Peyer's patch (tissue), 4 donors: ENCODE results near the gene HABP4. TPM values are rescaled to one million over a fixed set of nuclear protein-coding genes. Genes with fewer than 3 reads are reported as not detected.

Experiments used
- DNase-seq, 3 donors: peaks; one replicate each; pipeline ENCODE4 v3.0.0-alpha.2; 2017 to 2019
- H3K27ac ChIP-seq, 4 donors: fragments of 200-600 bp; sonication (generic); one replicate each; pipeline ENCODE4 v1.5.1; 2016 to 2019
- H3K27me3 ChIP-seq, 2 donors: fragments of 200-600 bp; sonication (generic); one replicate each; pipeline ENCODE4 v1.5.1; 2019
- H3K36me3 ChIP-seq, 3 donors: fragments of 200-600 bp; sonication (generic); one replicate each; pipeline ENCODE4 v1.5.1; 2016 to 2019
- H3K4me1 ChIP-seq, 4 donors: fragments of 200-600 bp; sonication (generic); one replicate each; pipeline ENCODE4 v1.5.1; 2016 to 2019
- H3K4me3 ChIP-seq, 4 donors: fragments of 200-600 bp; sonication (generic); 1 replicate in 3 of 4; 2 replicates in 1 of 4; pipeline ENCODE4 v1.5.1; 2016 to 2019; ENCODE audit warnings: mild to moderate bottlenecking in 1 of 4
- H3K9me3 ChIP-seq, 4 donors: fragments of 200-600 bp; sonication (generic); one replicate each; pipeline ENCODE4 v1.5.1; 2016 to 2019; ENCODE audit warnings: mild to moderate bottlenecking in 1 of 4
- POLR2A ChIP-seq, 2 donors: fragments of 450-650 bp; IDR thresholded peaks; one replicate each; pipeline ENCODE4 v1.5.1; 2017; ENCODE audit warnings: antibody characterized with exemption in 2 of 2, mild to moderate bottlenecking in 2 of 2, moderate library complexity in 2 of 2
- total RNA-seq, 4 donors: library from RNA; depleted of rRNA; stranded (reverse); fragments of >200 nt; gene quantifications; one replicate each; pipeline ENCODE4 v1.1.0, GENCODE V29; 2016
- TF ChIP-seq, protein P1 (sequence below), 6 experiments: fragments of 450-650 bp in 4 of 6; fragments of 200-600 bp in 2 of 6; sonication (generic) in 1 of 6; IDR thresholded peaks; one replicate each; pipeline ENCODE4 v1.5.1; 2017 to 2019; ENCODE audit warnings: antibody characterized with exemption in 6 of 6, mild to moderate bottlenecking in 3 of 6, moderate library complexity in 1 of 6

HABP4 gene
- total RNA-seq, 4 donors from 2014 or later: 3.2 to 19.8 (median 5.1) TPM

DNA sequence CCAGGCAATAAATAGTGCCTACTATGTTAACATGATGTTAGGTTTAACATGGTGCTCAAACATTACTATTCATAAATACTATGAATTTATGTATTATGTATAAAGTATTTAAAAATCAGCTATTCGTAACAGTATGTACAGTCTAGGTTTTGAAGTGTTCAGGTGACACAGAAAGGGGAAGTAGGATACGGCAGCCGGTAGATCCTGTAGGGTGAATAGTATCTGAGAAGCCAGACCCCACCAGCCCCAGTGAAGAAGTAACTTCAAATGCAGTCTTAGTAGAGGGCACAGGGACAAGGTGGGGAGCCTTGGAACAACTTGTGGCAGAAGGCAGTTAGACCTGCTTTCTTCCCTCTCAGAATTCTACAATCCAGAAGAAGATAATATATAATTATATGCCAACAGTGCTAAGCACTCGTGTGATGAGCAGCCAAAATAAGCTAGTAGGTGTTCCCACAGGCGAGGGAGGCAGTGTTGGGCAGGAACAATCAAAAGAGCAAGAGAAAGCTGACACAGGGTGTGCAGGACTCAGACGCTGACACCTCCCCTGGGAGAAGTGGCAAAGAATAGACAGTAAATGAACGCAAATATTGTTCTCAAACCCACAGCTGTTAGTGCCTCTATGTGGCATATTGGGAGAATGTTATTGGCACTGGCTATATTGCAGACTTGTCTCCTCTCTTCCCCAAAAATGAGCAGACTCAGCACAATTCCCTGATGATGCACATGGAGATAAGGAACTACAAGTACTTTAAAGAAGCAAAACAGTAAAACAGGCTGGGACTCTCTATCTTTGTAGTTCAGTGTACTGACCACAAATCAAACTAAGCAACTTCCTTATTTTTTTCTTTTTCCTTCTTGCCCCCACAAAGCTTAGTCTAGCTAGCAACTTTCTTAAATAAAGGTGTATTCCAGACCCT, 36.4 kb upstream of the HABP4 start:
- Histone ChIP-seq H3K27ac (peak overlapping the region; percentile 15 to 77 (median 28)), H3K4me1 (peaks cover 0 to 13% (median 8%) of the 10 kb centered on the region in 4 donors), H3K9me3 (no peaks in the 10 kb centered on the region), H3K27me3 (no peaks in the 10 kb centered on the region), H3K36me3 (no peaks in the 10 kb centered on the region), H3K4me3 (peak overlapping the region in 2 of 4 donors; percentile 0 to 16)
- no peak for TF ChIP-seq POLR2A (IDR thresholded peaks at IDR 0.05)
- TF ChIP-seq, protein P1, sequence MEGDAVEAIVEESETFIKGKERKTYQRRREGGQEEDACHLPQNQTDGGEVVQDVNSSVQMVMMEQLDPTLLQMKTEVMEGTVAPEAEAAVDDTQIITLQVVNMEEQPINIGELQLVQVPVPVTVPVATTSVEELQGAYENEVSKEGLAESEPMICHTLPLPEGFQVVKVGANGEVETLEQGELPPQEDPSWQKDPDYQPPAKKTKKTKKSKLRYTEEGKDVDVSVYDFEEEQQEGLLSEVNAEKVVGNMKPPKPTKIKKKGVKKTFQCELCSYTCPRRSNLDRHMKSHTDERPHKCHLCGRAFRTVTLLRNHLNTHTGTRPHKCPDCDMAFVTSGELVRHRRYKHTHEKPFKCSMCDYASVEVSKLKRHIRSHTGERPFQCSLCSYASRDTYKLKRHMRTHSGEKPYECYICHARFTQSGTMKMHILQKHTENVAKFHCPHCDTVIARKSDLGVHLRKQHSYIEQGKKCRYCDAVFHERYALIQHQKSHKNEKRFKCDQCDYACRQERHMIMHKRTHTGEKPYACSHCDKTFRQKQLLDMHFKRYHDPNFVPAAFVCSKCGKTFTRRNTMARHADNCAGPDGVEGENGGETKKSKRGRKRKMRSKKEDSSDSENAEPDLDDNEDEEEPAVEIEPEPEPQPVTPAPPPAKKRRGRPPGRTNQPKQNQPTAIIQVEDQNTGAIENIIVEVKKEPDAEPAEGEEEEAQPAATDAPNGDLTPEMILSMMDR (IDR thresholded peaks at IDR 0.05): no peak
- DNase-seq: peak in 2 of 3 donors; percentile 65 to 66

DNA sequence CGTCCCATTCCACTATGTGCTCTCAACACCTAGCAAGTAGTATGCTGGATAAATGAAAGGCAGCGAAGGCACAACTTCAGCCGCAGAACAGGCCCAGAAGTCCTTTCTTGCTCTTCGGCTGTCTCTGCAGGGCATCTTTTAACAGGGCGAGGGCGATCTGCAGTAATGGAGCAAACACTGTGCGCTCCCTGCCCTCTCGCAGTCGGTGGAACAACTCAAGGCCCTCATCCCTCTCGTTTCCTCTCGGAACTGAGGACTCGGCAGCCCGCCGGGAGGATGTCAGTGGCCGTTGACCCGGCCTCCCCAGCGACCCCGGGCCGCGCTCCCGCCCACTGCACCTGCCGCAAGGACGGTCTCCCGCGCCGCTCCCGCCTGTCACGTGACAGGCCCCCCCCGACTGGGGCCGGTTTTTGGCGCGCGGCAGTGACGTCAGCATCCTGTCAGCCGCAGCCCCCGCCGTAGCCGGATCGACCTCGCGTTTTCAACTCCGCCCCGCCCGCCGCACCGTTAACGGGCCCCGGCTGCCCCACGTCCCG, 32.9 kb upstream of the HABP4 start:
- peak overlapping the region; percentile 97 to 100 (median 98) for H3K27ac ChIP-seq
- DNase-seq: peak; percentile 90 to 96 (median 96)
- TF ChIP-seq POLR2A (IDR thresholded peaks at IDR 0.05): peak; percentile 72 to 75
- TF ChIP-seq, protein P1 (IDR thresholded peaks at IDR 0.05): peak in 3 of 6 experiments; percentile 22 to 42 (median 23)
- H3K9me3 ChIP-seq: no peaks in the 10 kb centered on the region
- H3K4me1 ChIP-seq: peaks cover 0 to 29% (median 10%) of the 10 kb centered on the region in 4 donors
- peak overlapping the region; percentile 74 to 93 (median 81) for H3K4me3 ChIP-seq
- H3K27me3 ChIP-seq: no peaks in the 10 kb centered on the region
- no peaks in the 10 kb centered on the region for H3K36me3 ChIP-seq

DNA sequence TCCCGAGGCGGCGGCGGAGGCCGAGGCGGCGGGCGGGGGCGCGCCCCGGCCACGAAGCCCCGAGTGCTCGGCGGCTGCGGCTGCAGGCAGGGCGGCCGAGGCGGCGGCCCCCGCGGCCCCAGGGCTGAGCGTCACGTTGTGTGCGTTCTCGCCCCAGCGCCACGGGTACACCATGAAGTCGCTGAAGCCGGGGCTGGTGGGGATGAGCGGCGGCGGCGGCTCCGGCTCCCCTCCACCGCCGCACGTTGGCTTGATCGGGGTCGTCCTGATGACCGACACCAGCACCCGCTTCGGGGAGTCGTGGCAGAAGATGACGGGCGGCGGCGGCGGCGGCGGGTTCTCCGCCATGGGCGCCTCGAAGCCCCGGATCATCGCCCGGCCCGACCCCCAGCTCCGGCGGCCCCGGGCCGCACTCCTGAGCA, 32.3 kb upstream of the HABP4 start:
- no peaks in the 10 kb centered on the region for H3K27me3 ChIP-seq
- TF ChIP-seq POLR2A (IDR thresholded peaks at IDR 0.05): no peak
- TF ChIP-seq, protein P1 (IDR thresholded peaks at IDR 0.05): no peak
- no peaks in the 10 kb centered on the region for H3K36me3 ChIP-seq
- peaks cover 0 to 29% (median 10%) of the 10 kb centered on the region in 4 donors for H3K4me1 ChIP-seq
- peak overlapping the region; percentile 97 to 100 (median 98) for H3K27ac ChIP-seq
- no peaks in the 10 kb centered on the region for H3K9me3 ChIP-seq
- DNase-seq: peak in 1 of 3 donors; percentile 55
- H3K4me3 ChIP-seq: peak overlapping the region; percentile 74 to 93 (median 81)

DNA sequence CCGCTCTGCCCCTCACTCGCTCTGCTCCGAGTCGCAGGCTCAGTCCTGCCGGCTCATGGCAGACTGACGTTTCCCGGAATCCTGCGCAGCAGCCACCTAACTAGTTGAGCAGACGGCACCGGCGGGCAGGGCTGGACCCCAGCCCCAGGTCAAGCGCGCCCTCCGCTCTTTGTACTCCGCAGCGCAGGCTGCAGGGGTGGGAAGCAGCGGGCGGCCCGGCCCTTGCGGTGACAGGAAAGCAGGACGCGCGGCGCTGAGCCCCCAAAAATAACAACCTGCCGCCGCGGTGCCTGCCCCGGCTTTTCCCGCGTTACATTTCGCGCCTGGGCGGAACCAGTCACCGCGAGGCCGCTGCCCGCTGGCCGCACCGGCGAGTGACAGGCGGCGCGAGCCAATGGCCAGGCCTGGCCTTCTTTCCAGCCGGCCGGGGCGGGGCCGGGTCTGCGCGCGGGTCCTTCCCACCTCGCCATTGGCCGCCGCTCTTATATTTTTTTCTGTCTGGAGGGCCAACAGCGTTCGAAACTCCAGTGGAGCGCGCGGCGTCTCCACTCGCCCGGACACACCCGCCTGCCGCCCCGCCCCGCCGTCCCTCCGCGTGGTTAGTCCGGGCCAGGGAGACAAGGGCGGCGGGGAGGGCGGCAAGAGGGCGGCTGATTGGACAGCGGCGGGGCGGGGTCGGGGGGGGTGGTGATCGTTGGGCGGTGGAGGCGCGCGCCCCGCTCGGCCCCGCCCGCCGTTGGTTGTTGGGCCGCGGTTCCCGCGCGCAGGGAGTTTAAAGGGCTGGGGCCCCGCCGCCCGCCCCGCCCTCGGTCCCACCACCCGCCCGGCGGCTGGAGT, 31.7 kb upstream of the HABP4 start, which contains the start of gene ZNF367:
Gene ZNF367, minus strand, starts transcription at position 288 of the 837 bp plus-strand sequence. CDS start 338 bp downstream, outside the sequence.
- Histone ChIP-seq H3K27ac (peak within 1 kb of the TSS; percentile 97 to 100 (median 98)), H3K4me1 (peaks cover 0 to 29% (median 10%) of the 10 kb centered on the region in 4 donors), H3K9me3 (no peaks in the 10 kb centered on the region), H3K36me3 (no peaks in the 10 kb centered on the region), H3K27me3 (no peaks in the 10 kb centered on the region), H3K4me3 (peak within 1 kb of the TSS; percentile 74 to 93 (median 81))
- peak; percentile 49 to 63 for TF ChIP-seq POLR2A (IDR thresholded peaks at IDR 0.05)
- TF ChIP-seq, protein P1 (IDR thresholded peaks at IDR 0.05): no peak
- peak; percentile 95 to 99 (median 99) for DNase-seq
